K562 (cell line): ENCODE measurements around the gene ABCC9. TPM values are rescaled to one million over a fixed set of nuclear protein-coding genes. Genes with fewer than 3 reads are reported as not detected.

Source experiments
- ATAC-seq: fragments of 200-7000 bp; cut with Tn5 transposase; 3 replicates; pipeline ENCODE4 v1.9.1; 2020; ENCODE audit warnings: moderate library complexity
- BruUV-seq: library from RNA; stranded (reverse); fragments of 400-500 nt; replicated peaks from 2 replicates; lab custom pipeline; 2021; lab: Mats Ljungman, UMichigan
- CTCF ChIA-PET: fragments of 300-600 bp; formaldehyde crosslinking; extraction: SDS; loops from one replicate; lab custom pipeline; 2021; ENCODE audit warnings: low intra/inter-chr PET ratio; lab: Yijun Ruan, JAX
- POLR2A ChIA-PET: fragments of 300-600, 350-650 bp; sonication (Branson Sonifier 250); formaldehyde crosslinking; extraction: SDS; loops from one replicate; lab custom pipeline; 2021; ENCODE audit warnings: antibody characterized with exemption, inconsistent platforms; lab: Yijun Ruan, JAX
- DNase-seq, 4 experiments: peaks; one replicate each; pipeline versions ENCODE4 v3.0.0 to v3.0.0-alpha.2; 2011 to 2018; ENCODE audit warnings: low spot score in 3 of 4, mixed read lengths in 3 of 4; ENCODE audit errors: extremely low read depth in 1 of 4
- FAIRE-seq: peaks from 2 replicates; lab custom pipeline; 2011; peaks lifted over from hg19 to GRCh38; lab: Jason Lieb, UNC
- H2AFZ ChIP-seq: 2 replicates; pipeline ENCODE4 v1.6.0; 2011; ENCODE audit warnings: low read depth, low read length, control low read depth, inconsistent platforms
- H3K27ac ChIP-seq: fragments of 200-600 bp; 3 replicates; pipeline ENCODE4 v1.8.0; 2011; ENCODE audit warnings: low read depth, mild to moderate bottlenecking, control low read depth, inconsistent platforms, low read length, moderate library complexity, mixed read lengths; ENCODE audit errors: extremely low read depth
- H3K27me3 ChIP-seq, 2 experiments: fragments of 300-600 bp in 1 of 2; 2 replicates in 1 of 2; 3 replicates in 1 of 2; pipeline versions ENCODE4 v1.6.0 to v1.8.0; 2011; ENCODE audit warnings: inconsistent platforms in 2 of 2, low read length in 2 of 2, mild to moderate bottlenecking in 1 of 2, mixed read lengths in 1 of 2, moderate library complexity in 1 of 2; ENCODE audit not compliant: control insufficient read depth in 2 of 2, insufficient read depth in 2 of 2
- H3K36me3 ChIP-seq: fragments of 300-600 bp; 3 replicates; pipeline ENCODE4 v1.8.0; 2011; ENCODE audit warnings: mild to moderate bottlenecking, low read length, inconsistent platforms; ENCODE audit not compliant: control insufficient read depth, insufficient read depth
- H3K4me1 ChIP-seq, 2 experiments: fragments of 200-600 bp in 1 of 2; replicated peaks in 1 of 2; 2 replicates in 1 of 2; 3 replicates in 1 of 2; pipeline versions ENCODE4 v1.5.1 to v1.8.0; 2011; ENCODE audit warnings: inconsistent platforms in 2 of 2, low read length in 2 of 2, mild to moderate bottlenecking in 1 of 2, mixed read lengths in 1 of 2, moderate library complexity in 1 of 2; ENCODE audit not compliant: control insufficient read depth in 2 of 2, insufficient read depth in 2 of 2
- H3K4me2 ChIP-seq: 2 replicates; pipeline ENCODE4 v1.6.1; 2011; ENCODE audit warnings: low read length, control low read depth, inconsistent platforms, mixed read lengths; ENCODE audit not compliant: insufficient read depth
- H3K4me3 ChIP-seq: fragments of 200-600 bp; sonication (generic), shearing (Covaris generic); 2 replicates; pipeline ENCODE4 v1.5.1; 2016; ENCODE audit warnings: control low read depth, inconsistent platforms
- H3K79me2 ChIP-seq: fragments of 200-600 bp; 3 replicates; pipeline ENCODE4 v1.8.0; 2011; ENCODE audit warnings: low read length, inconsistent platforms; ENCODE audit not compliant: control insufficient read depth, insufficient read depth
- H3K9ac ChIP-seq, 2 experiments: 2 replicates each; pipeline versions ENCODE4 v1.6.0 to v1.6.1; 2011; ENCODE audit warnings: low read depth in 2 of 2, low read length in 2 of 2, control low read depth in 1 of 2, inconsistent platforms in 1 of 2, mild to moderate bottlenecking in 1 of 2, mixed read lengths in 1 of 2; ENCODE audit not compliant: insufficient read depth in 1 of 2
- H3K9me1 ChIP-seq: one replicate; pipeline ENCODE4 v1.6.0; 2011; ENCODE audit warnings: inconsistent platforms, mild to moderate bottlenecking, low read length, moderate library complexity; ENCODE audit not compliant: control insufficient read depth, insufficient read depth
- H3K9me3 ChIP-seq: replicated peaks from 2 replicates; pipeline ENCODE4 v1.5.1; 2011; ENCODE audit warnings: low read depth, low read length, inconsistent platforms; ENCODE audit not compliant: control insufficient read depth, insufficient read depth
- H4K20me1 ChIP-seq: replicated peaks from 2 replicates; pipeline ENCODE4 v1.6.1; 2011; ENCODE audit warnings: low read length, inconsistent platforms, mixed read lengths; ENCODE audit not compliant: control insufficient read depth, insufficient read depth
- C11orf30 ChIP-seq: fragments of 450-650 bp; IDR thresholded peaks from 2 replicates; pipeline ENCODE4 v1.6.1; 2016; ENCODE audit warnings: low read depth, mild to moderate bottlenecking
- ETV1 ChIP-seq: fragments of 450-650 bp; conservative IDR thresholded peaks from 2 replicates; pipeline ENCODE4 v1.6.1; 2016; ENCODE audit warnings: missing genetic modification characterization, control low read depth, low read depth, missing compliant biosample characterization
- GTF2F1 ChIP-seq: IDR thresholded peaks from 2 replicates; pipeline ENCODE4 v1.6.1; 2011; ENCODE audit warnings: low read depth, low read length, improper control_type of control experiment
- HDAC6 ChIP-seq: IDR thresholded peaks from 2 replicates; pipeline ENCODE4 v1.6.1; 2012; ENCODE audit warnings: low read depth, mild to moderate bottlenecking, control low read depth, inconsistent platforms, low read length, moderate library complexity
- ILF3 ChIP-seq: fragments of 450-650 bp; IDR thresholded peaks from 2 replicates; pipeline ENCODE4 v1.6.1; 2018; ENCODE audit warnings: antibody characterized with exemption, mild to moderate bottlenecking, moderate library complexity, borderline replicate concordance
- L3MBTL2 ChIP-seq: fragments of 450-650 bp; IDR thresholded peaks from 2 replicates; pipeline ENCODE4 v1.6.1; 2016; ENCODE audit warnings: mild to moderate bottlenecking, moderate library complexity
- MAFF ChIP-seq: IDR thresholded peaks from 2 replicates; pipeline ENCODE4 v1.6.1; 2012; ENCODE audit warnings: low read length, improper control_type of control experiment
- MAFG ChIP-seq: fragments of 450-650 bp; conservative IDR thresholded peaks from 2 replicates; pipeline ENCODE4 v1.6.1; 2016; ENCODE audit warnings: missing genetic modification characterization, missing compliant biosample characterization
- MAFK ChIP-seq: IDR thresholded peaks from 2 replicates; pipeline ENCODE4 v1.6.1; 2011; ENCODE audit warnings: low read length, improper control_type of control experiment
- MLLT1 ChIP-seq, 2 experiments: fragments of 450-650 bp; IDR thresholded peaks; 2 replicates each; pipeline ENCODE4 v1.6.1; 2016
- PHF21A ChIP-seq: fragments of 450-650 bp; IDR thresholded peaks from 2 replicates; pipeline ENCODE4 v1.6.1; 2017; ENCODE audit warnings: low read depth, borderline replicate concordance
- PTTG1 ChIP-seq: fragments of 450-650 bp; IDR thresholded peaks from 2 replicates; pipeline ENCODE4 v1.6.1; 2016; ENCODE audit warnings: low read depth, mild to moderate bottlenecking, missing genetic modification characterization, missing compliant biosample characterization
- RAD21 ChIP-seq, 2 experiments: fragments of 250-450 bp in 1 of 2; fragments of 450-650 bp in 1 of 2; sonication (Bioruptor Pico) in 1 of 2; formaldehyde crosslinking in 1 of 2; IDR thresholded peaks in 1 of 2; conservative IDR thresholded peaks in 1 of 2; 2 replicates each; pipeline versions ENCODE4 v1.4.0 to v1.8.0; 2020 to 2022; ENCODE audit warnings: mild to moderate bottlenecking in 2 of 2, moderate library complexity in 1 of 2
- SMAD1 ChIP-seq: fragments of 150-350 bp; IDR thresholded peaks from 2 replicates; pipeline ENCODE4 v1.6.1; 2014; ENCODE audit warnings: low read length, low read depth; ENCODE audit not compliant: partially characterized antibody
- TAF15 ChIP-seq: fragments of 200-400 bp; formaldehyde crosslinking; IDR thresholded peaks from 2 replicates; pipeline ENCODE4 v1.6.1; 2017; ENCODE audit warnings: mild to moderate bottlenecking, low read depth, low read length, moderate library complexity
- ZKSCAN8 ChIP-seq: fragments of 200-800 bp; sonication (Bioruptor generic); IDR thresholded peaks from 2 replicates; pipeline ENCODE4 v1.6.1; 2016; ENCODE audit warnings: missing genetic modification characterization, missing compliant biosample characterization
- ZNF316 ChIP-seq: fragments of 450-650 bp; IDR thresholded peaks from 2 replicates; pipeline ENCODE4 v1.6.1; 2016
- ZNF507 ChIP-seq: conservative IDR thresholded peaks from 2 replicates; pipeline ENCODE4 v1.6.1; 2017; ENCODE audit warnings: missing genetic modification characterization, missing compliant biosample characterization
- WGBS: fragments of 100-300 bp; shearing (Covaris generic); methylation state at CpG from one replicate; pipeline ENCODE4 v1.1.6; 2016; ENCODE audit warnings: low coverage, mixed read lengths; ENCODE audit not compliant: insufficient coverage; ENCODE audit errors: missing lambda C conversion rate; 5-methylcytosine and 5-hydroxymethylcytosine counted together
- in situ Hi-C: fragments of 300-500 bp; cut with MboI; formaldehyde crosslinking; loops from 4 replicates; pipeline ENCODE4 v1.15.0; 2018; ENCODE audit warnings: inconsistent platforms, mixed read lengths
- intact Hi-C: fragments of 100-400 bp; cut with micrococcal nuclease; formaldehyde crosslinking; loops from 2 replicates; pipeline ENCODE4 v1.14.2; 2022
- polyA plus RNA-seq, 8 experiments: library from polyadenylated mRNA; depleted of rRNA in 4 of 8; stranded (reverse) in 5 of 8; unstranded in 3 of 8; fragments of >200 nt; fragmentation: Nextera tagmentation in 2 of 8; fragmentation: Illumina TruSeq in 1 of 8; extraction: Ambion mirVana in 2 of 8; extraction: Trizol in 1 of 8; gene quantifications; 2 replicates each; pipeline versions ENCODE4 v1.2.1 to v1.2.3, GENCODE V29; 2011 to 2014; ENCODE audit warnings: inconsistent platforms in 1 of 8, missing spikeins in 1 of 8
- total RNA-seq, 7 experiments: library from RNA; depleted of rRNA in 6 of 7; stranded (reverse); fragments of >200 nt in 6 of 7; fragmentation: Illumina TruSeq in 2 of 7; extraction: Trizol in 2 of 7; gene quantifications; 2 replicates each; pipeline versions ENCODE4 v1.2.1 to v1.2.3, GENCODE V29; 2011 to 2021; ENCODE audit warnings: low replicate concordance in 1 of 7

Gene ABCC9
- total and polyA plus RNA-seq, 9 of the 15 experiments (the other 6 are each of a cell fraction or from before 2014, with no cell fraction given) = 0.05 to 0.40 (median 0.18) TPM

- in situ Hi-C loops (no loop called here), intact Hi-C loops (no loop called here)
- WGBS = 0% methylated on average over 2 of the region's 2 CpGs
- Histone ChIP-seq H2AFZ (no peak overlapping the region), H3K9ac (no peak overlapping the region), H3K27ac (no peak overlapping the region), H3K79me2 (no peaks in the 10 kb centered on the region), H3K4me1 (no peaks in the 10 kb centered on the region), H3K36me3 (no peaks in the 10 kb centered on the region), H3K27me3 (no peaks in the 10 kb centered on the region), H3K4me2 (no peak overlapping the region), H3K4me3 (no peak overlapping the region), H3K9me3 (no peaks in the 10 kb centered on the region), H3K9me1 (no peaks in the 10 kb centered on the region), H4K20me1 (no peaks in the 10 kb centered on the region)
- ATAC-seq (no peak), FAIRE-seq (no peak), DNase-seq (no peak)
- BruUV-seq = no TSS peak
- ChIA-PET POLR2A (no interaction called here), CTCF (no interaction called here)
- TF ChIP-seq C11orf30 = peak; percentile 42; the same call in 1 of the 2 replicates
- TF ChIP-seq MAFK = peak; percentile 59
- TF ChIP-seq HDAC6 = no peak
- TF ChIP-seq ZNF316 = peak; percentile 71
- peak; percentile 46; the same call in 1 of the 2 replicates for TF ChIP-seq MAFF
- TF ChIP-seq PTTG1 = no peak
- no peak for TF ChIP-seq PHF21A
- TF ChIP-seq MAFG (tag) = peak; percentile 40; the same call in 1 of the 2 replicates
Observed at GRCh38 chr12:21837847-21838246, 103.4 kb downstream of the ABCC9 start.

GRCh38 chr12:21831791-21832344, 109.4 kb downstream of the ABCC9 start:
- H3K9me3 ChIP-seq = no peaks in the 10 kb centered on the region
- FAIRE-seq (no peak), DNase-seq (no peak), ATAC-seq (no peak)
- no peak overlapping the region for H2AFZ ChIP-seq
- WGBS = 0% methylated on average over 4 of the region's 4 CpGs
- no TSS peak for BruUV-seq
- H3K4me2 ChIP-seq = no peak overlapping the region
- H3K27me3 ChIP-seq = no peaks in the 10 kb centered on the region
- no peak overlapping the region for H3K27ac ChIP-seq
- no peaks in the 10 kb centered on the region for H4K20me1 ChIP-seq
- intact Hi-C loops (no loop called here), in situ Hi-C loops (no loop called here)
- H3K4me1 ChIP-seq = no peaks in the 10 kb centered on the region
- no peaks in the 10 kb centered on the region for H3K9me1 ChIP-seq
- ChIA-PET CTCF (no interaction called here), POLR2A (no interaction called here)
- H3K4me3 ChIP-seq = no peak overlapping the region
- H3K36me3 ChIP-seq = no peaks in the 10 kb centered on the region
- no peaks in the 10 kb centered on the region for H3K79me2 ChIP-seq
- H3K9ac ChIP-seq = no peak overlapping the region
- TF ChIP-seq ETV1 (tag) (no peak), MLLT1 (IDR thresholded peaks at IDR 0.05) (no peak), GTF2F1 (no peak), TAF15 (no peak), ZKSCAN8 (CRISPR knock-in tag) (no peak), RAD21 (CRISPR knock-in tag; conservative IDR thresholded peaks at IDR 0.05 in 1 of 2, IDR thresholded peaks at IDR 0.05 in 1 of 2) (no peak), MAFK (no peak), L3MBTL2 (no peak), SMAD1 (no peak), ZNF507 (no peak), ILF3 (no peak)
